Smooth muscle cell (in vitro differentiated cells): ENCODE data around the gene SHANK3. TPM values are rescaled to one million over a fixed set of nuclear protein-coding genes. Genes with fewer than 3 reads are reported as not detected.

Source experiments
- DNase-seq: peaks from one replicate; lab custom pipeline; 2025; ENCODE audit not compliant: unreplicated experiment; lab: John Stamatoyannopoulos, UW
- H2AFZ ChIP-seq: fragments of 200-600 bp; sonication (generic); 2 replicates; pipeline ENCODE4 v1.6.0; 2016; ENCODE audit warnings: antibody characterized with exemption, low read depth, mild to moderate bottlenecking
- H3F3A ChIP-seq: fragments of 200-600 bp; sonication (generic); 2 replicates; pipeline ENCODE4 v1.6.0; 2017; ENCODE audit warnings: antibody characterized with exemption, low read depth
- H3K27ac ChIP-seq: fragments of 200-600 bp; sonication (generic); 2 replicates; pipeline ENCODE4 v1.5.1; 2016; ENCODE audit warnings: low read depth, mild to moderate bottlenecking
- H3K27me3 ChIP-seq: fragments of 200-600 bp; sonication (generic); 2 replicates; pipeline ENCODE4 v1.6.1; 2016; ENCODE audit warnings: low read depth, mild to moderate bottlenecking
- H3K36me3 ChIP-seq: fragments of 200-600 bp; sonication (generic); 2 replicates; pipeline ENCODE4 v1.5.1; 2016; ENCODE audit warnings: low read depth
- H3K4me1 ChIP-seq: fragments of 200-600 bp; sonication (generic); 2 replicates; pipeline ENCODE4 v1.5.1; 2016; ENCODE audit warnings: low read depth
- H3K4me2 ChIP-seq: fragments of 200-600 bp; sonication (generic); 2 replicates; pipeline ENCODE4 v1.6.0; 2016; ENCODE audit warnings: mild to moderate bottlenecking
- H3K4me3 ChIP-seq: fragments of 200-600 bp; sonication (generic); 2 replicates; pipeline ENCODE4 v1.5.1; 2016; ENCODE audit warnings: mild to moderate bottlenecking
- H3K79me2 ChIP-seq: fragments of 200-600 bp; sonication (generic); 2 replicates; pipeline ENCODE4 v1.6.0; 2016; ENCODE audit warnings: low read depth, mild to moderate bottlenecking
- H3K9ac ChIP-seq: fragments of 200-600 bp; sonication (generic); 2 replicates; pipeline ENCODE4 v1.6.0; 2016; ENCODE audit warnings: low read depth
- H3K9me3 ChIP-seq: fragments of 200-600 bp; sonication (generic); replicated peaks from 2 replicates; pipeline ENCODE4 v1.5.1; 2016; ENCODE audit warnings: low read depth
- H4K20me1 ChIP-seq: fragments of 200-600 bp; sonication (generic); 2 replicates; pipeline ENCODE4 v1.6.0; 2016; ENCODE audit warnings: low read depth
- WGBS: methylation state at CpG from one replicate; pipeline ENCODE4 v1.1.7; 2016; ENCODE audit warnings: low lambda C conversion rate; 5-methylcytosine and 5-hydroxymethylcytosine counted together
- polyA plus RNA-seq: library from polyadenylated mRNA; unstranded; fragments of >200 nt; fragmentation: Nextera tagmentation; extraction: Ambion mirVana; gene quantifications from 2 replicates; pipeline ENCODE4 v1.2.1, GENCODE V29; 2016
- total RNA-seq: library from RNA; depleted of rRNA; stranded (reverse); fragments of >200 nt; gene quantifications from 2 replicates; pipeline ENCODE4 v1.2.3, GENCODE V29; 2014
- TF ChIP-seq, protein P1 (sequence below): fragments of 200-600 bp; sonication (generic); IDR thresholded peaks from 2 replicates; pipeline ENCODE4 v1.5.1; 2017; ENCODE audit warnings: borderline replicate concordance, mild to moderate bottlenecking, antibody characterized with exemption; ENCODE audit not compliant: insufficient read depth, poor library complexity, severe bottlenecking

Gene SHANK3
- total and polyA plus RNA-seq, 2 experiments from 2014 or later, result 1.9 to 2.0 TPM

DNA sequence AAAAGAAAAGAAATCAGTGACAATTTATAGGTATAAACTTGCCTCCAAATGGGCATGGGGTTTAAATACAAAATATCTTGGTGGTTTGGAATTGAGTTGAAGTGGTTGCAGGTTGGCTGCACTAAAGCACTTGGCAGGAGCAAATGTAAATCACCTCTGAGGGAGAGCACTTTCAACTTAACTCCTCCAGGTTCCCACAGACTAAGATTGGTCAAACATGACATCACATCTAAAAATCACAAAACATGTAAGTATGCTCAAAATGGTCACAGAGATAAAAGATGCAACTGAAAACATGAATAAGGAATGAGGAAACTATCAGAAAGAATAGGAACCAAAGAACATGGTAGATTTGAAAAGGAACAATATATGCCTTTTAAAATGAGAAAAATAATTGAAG is 12.3 kb upstream of the SHANK3 start:
- H3K4me3 ChIP-seq, result no peak overlapping the region
- no peaks in the 10 kb centered on the region for H3K9me3 ChIP-seq
- no peaks in the 10 kb centered on the region for H3K36me3 ChIP-seq
- H3K4me2 ChIP-seq, result no peak overlapping the region
- H3K27ac ChIP-seq, result no peak overlapping the region
- H3K27me3 ChIP-seq, result no peaks in the 10 kb centered on the region
- H3K9ac ChIP-seq, result no peak overlapping the region
- no peaks in the 10 kb centered on the region for H4K20me1 ChIP-seq
- H2AFZ ChIP-seq, result no peak overlapping the region
- no peaks in the 10 kb centered on the region for H3F3A ChIP-seq
- H3K79me2 ChIP-seq, result no peaks in the 10 kb centered on the region
- DNase-seq, result no peak
- TF ChIP-seq, protein P1, sequence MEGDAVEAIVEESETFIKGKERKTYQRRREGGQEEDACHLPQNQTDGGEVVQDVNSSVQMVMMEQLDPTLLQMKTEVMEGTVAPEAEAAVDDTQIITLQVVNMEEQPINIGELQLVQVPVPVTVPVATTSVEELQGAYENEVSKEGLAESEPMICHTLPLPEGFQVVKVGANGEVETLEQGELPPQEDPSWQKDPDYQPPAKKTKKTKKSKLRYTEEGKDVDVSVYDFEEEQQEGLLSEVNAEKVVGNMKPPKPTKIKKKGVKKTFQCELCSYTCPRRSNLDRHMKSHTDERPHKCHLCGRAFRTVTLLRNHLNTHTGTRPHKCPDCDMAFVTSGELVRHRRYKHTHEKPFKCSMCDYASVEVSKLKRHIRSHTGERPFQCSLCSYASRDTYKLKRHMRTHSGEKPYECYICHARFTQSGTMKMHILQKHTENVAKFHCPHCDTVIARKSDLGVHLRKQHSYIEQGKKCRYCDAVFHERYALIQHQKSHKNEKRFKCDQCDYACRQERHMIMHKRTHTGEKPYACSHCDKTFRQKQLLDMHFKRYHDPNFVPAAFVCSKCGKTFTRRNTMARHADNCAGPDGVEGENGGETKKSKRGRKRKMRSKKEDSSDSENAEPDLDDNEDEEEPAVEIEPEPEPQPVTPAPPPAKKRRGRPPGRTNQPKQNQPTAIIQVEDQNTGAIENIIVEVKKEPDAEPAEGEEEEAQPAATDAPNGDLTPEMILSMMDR, result no peak
- peaks cover 4% of the 10 kb centered on the region for H3K4me1 ChIP-seq

GRCh38 chr22:50665212-50665611 is 7.4 kb upstream of the SHANK3 start:
- Histone ChIP-seq H3K79me2 (no peaks in the 10 kb centered on the region), H3F3A (no peaks in the 10 kb centered on the region), H3K27ac (no peak overlapping the region), H3K4me1 (no peaks in the 10 kb centered on the region), H3K9me3 (no peaks in the 10 kb centered on the region), H3K36me3 (no peaks in the 10 kb centered on the region), H3K27me3 (no peaks in the 10 kb centered on the region), H3K9ac (no peak overlapping the region), H3K4me3 (no peak overlapping the region), H2AFZ (no peak overlapping the region), H4K20me1 (no peaks in the 10 kb centered on the region), H3K4me2 (no peak overlapping the region)
- 94% methylated on average over 12 of the region's 12 CpGs for WGBS
- TF ChIP-seq, protein P1, result no peak
- DNase-seq, result no peak

DNA sequence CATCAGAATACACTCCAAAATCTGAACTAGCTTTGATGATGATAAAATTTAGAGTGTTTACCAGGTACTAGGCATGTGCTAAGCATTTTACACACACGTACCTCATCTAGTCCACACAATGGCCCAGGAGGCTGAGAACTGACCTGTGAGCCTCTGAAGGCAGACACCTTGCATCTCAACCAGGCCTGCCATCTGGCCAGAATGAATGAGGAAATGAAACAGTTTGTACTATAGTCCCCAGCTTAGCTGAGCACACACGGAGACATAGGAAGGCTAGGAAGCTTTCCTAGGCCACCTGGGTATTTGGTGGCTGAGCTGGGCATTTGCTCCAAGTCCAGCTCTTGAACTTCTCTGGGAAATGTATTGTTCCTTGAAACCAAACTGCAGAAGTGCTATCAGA is 6.9 kb upstream of the SHANK3 start:
- no peak overlapping the region for H3K9ac ChIP-seq
- H3K4me1 ChIP-seq, result no peaks in the 10 kb centered on the region
- no peak for DNase-seq
- H3K4me3 ChIP-seq, result no peak overlapping the region
- H4K20me1 ChIP-seq, result no peaks in the 10 kb centered on the region
- H2AFZ ChIP-seq, result no peak overlapping the region
- H3K9me3 ChIP-seq, result no peaks in the 10 kb centered on the region
- no peaks in the 10 kb centered on the region for H3K36me3 ChIP-seq
- H3K27me3 ChIP-seq, result no peaks in the 10 kb centered on the region
- H3K4me2 ChIP-seq, result no peak overlapping the region
- TF ChIP-seq, protein P1, result no peak
- H3K27ac ChIP-seq, result no peak overlapping the region
- H3F3A ChIP-seq, result no peaks in the 10 kb centered on the region
- H3K79me2 ChIP-seq, result no peaks in the 10 kb centered on the region
- whole genome bisulfite sequencing, result 83% methylated on average over 2 of the region's 2 CpGs

DNA sequence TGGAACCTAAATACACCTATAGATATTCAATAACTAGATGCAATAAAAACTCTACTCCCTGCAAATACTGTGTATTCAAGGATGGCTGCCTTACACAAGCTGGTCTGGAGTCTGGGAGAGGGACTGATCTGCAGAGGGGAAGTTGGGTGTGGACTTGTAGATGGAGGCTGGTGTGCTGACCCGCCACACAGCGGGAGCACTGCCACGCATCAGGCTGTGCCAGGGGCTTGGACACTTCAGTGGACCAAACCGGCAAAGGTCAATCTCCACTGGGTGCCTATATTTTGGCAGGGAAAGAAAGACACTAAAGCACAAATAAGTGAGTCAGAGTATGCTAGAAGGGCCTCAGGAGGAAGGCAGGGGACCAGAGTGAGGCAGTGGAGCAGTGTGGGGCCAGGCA is 2.1 kb upstream of the SHANK3 start:
- H3K9ac ChIP-seq, result no peak overlapping the region
- no peaks in the 10 kb centered on the region for H3F3A ChIP-seq
- H3K4me3 ChIP-seq, result no peak overlapping the region
- no peak for DNase-seq
- peaks cover 7% of the 10 kb centered on the region for H3K4me1 ChIP-seq
- no peaks in the 10 kb centered on the region for H3K27me3 ChIP-seq
- no peaks in the 10 kb centered on the region for H3K36me3 ChIP-seq
- H4K20me1 ChIP-seq, result no peaks in the 10 kb centered on the region
- WGBS, result 87% methylated on average over 4 of the region's 4 CpGs
- no peak overlapping the region for H2AFZ ChIP-seq
- H3K9me3 ChIP-seq, result no peaks in the 10 kb centered on the region
- H3K4me2 ChIP-seq, result no peak overlapping the region
- H3K79me2 ChIP-seq, result no peaks in the 10 kb centered on the region
- TF ChIP-seq, protein P1, result no peak
- no peak overlapping the region for H3K27ac ChIP-seq
